HG03565 (cell line): ENCODE data around the gene RNF166.

ENCODE experiments used
- ATAC-seq: cut with Tn5 transposase; IDR thresholded peaks from one replicate; pipeline ENCODE4 v1.9.1; 2021; ENCODE audit warnings: mild to moderate bottlenecking, moderate library complexity; ENCODE audit not compliant: unreplicated experiment

The RNF166 gene

GRCh38 chr16:88655053-88655732 is 51.0 kb downstream of the RNF166 start:
- ATAC-seq = no peak

DNA sequence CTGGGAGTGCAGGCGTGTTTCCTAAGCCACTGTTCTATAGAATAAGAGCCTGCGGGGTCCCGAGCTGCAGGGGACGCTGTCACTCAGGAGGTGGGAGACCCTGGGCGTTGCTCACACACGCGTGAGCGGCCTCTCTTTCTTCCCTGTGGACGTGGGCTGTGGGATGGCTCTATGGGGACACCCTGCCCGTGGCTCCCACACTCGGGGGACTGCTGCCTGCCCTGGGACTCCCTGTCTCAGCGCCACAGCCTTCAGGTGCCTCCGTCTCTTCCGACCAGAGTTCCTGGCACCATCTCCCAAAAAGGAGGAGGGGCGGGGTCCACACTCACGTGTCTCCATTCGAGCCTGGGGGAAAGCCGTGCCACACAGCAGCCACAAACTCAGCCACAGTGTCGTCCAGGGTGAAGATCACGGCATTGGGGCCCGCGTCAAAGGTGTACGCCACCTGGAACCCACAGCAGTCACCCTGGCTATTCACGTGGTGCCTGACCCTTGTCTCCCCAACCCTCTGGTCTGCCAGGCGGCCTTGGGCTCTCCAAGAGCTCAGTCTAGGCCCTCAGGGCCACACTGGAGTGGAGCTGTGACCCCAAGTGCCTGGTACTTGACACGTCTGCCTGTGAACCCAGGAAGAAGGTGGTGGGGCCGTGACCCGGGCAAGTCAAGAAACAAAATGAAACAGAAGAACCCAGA is 51.7 kb downstream of the RNF166 start:
- ATAC-seq = no peak

DNA sequence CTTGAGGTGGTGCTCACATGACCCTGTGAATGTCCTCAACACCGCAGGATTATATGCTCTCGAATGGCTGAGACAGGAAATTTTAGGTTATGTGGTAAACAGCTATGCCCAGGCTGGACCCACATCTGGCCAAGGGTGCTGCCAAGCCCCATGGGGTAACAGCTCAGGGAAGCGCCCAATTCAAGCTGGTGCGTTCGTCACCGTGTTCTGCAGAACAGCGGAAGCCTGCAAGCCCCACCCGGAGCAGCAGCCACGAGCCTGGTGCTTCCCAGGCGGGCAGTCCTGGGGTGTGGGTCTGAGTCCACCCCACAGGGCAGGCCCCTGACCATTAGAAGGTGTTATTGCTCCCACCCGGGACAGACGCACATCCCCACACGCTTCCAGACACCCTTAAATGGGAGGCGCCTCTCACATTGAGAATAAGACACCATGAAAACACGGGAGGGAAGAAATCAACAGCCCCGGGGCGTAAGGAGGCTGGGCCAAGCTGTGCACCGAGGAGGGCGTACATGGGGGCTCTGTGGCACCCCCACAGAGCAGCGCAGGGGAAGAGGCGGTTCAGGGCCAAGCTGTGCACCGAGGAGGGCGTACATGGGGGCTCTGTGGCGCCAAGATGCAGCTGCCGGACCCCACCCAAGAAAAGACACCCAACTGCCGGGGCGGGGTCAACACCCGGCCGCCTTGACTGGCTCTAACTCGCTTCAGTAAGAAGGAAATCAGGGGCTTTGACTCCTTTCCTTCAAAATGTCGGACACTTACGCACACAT is 52.4 kb downstream of the RNF166 start:
- ATAC-seq = no peak

DNA sequence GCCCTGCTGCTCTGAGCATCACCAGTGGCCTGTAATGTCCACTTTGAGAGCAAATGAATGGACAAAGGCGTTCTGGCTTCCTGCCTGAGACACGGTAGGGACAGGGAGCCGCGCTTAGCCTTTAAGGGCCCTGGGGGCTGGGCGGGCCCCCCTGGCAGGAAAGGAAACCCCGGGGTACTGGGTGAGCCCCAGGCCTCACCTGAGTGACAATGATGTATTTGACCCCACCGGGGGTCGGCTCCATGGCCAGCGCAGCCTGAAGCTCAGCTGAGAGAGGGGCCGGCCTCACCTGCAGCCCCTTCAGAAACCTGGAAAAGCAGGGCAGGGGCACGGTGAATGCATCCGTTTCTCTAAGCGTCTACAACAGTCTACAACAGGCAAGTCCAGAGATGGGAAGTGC is 53.1 kb downstream of the RNF166 start:
- no peak for ATAC-seq

DNA sequence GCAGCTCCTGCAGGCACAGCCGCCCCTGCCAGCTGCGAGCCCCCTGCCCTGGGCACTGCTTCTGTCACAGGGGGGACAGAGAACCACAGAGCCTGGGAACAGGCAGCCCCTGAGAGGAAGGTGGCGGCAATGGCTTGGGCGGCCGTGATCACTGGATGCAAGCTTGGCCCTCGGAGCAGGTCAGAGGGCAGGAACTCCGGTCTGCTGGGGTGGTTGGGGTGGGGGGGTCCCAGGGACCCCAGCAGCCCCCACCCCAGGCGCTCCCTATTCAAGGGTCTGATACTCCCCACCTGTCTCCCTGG is 53.5 kb downstream of the RNF166 start:
- no peak for ATAC-seq

GRCh38 chr16:88651989-88652761 is 54.0 kb downstream of the RNF166 start:
- no peak for ATAC-seq

DNA sequence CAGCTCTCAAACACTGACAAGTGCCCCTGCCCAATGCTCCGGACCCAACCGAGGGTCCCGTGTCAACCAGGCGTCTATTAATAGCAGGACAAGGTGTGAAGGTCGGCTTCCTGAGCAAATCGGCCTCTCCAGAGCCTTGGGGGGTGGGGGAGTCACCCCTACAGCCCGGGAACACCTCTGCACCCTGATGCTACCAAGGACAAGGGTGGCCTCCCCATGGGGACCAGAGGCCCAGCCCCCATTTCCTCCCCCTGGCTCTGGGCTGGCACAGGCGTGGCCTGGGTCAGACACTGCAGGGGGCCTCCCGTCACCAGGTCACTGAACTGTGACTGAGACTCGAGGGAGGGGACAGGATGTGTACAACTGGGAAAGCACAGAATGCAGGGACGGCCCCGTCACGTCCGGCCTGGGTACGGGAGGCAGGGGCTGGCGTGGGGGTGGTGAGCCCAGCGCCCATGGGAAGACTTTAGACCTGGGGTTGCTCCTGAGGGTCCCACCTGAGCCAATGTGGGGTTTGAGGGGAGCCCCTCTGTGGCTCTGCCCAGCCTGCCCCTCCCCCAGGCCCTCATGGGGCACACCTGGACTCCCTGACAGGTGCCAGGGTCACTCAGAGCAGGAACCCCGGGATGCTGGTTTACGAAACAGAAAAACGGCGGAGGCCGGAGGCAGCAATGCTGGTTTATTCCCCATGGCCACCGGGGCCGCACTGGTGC is 54.8 kb downstream of the RNF166 start:
- peak; percentile 55 for ATAC-seq

DNA sequence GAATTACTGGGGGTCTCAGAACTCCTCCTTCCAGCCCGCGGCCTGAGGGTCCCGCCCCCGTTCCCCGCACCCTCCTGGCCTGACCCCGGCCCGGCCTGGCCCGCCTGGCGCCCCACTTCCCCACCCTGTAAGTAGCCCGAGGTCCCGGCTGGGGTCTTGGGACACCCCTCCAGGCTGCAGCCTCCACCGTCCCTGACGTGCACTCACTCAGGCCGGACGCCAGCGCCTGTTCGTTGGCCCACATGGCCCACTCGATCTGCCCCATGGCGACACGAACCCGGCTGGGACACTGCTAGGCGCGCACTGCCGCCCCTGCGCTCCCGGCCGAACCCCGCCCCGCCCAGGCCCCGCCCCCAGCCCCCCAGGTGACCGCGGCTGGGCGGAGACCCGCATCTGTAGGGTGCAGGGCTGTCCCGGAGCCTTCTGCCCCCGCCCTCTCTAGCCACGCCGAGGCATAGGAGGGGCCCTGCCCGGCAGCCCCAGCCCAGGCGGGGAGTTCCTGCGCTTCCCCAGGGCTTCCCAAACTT is 55.4 kb downstream of the RNF166 start, which contains the start of gene CYBA:
Gene CYBA, minus strand, starts transcription at position 305 of the 527 bp plus-strand sequence. Its CDS starts 40 bp downstream, at position 265.
- ATAC-seq = peak; percentile 42

DNA sequence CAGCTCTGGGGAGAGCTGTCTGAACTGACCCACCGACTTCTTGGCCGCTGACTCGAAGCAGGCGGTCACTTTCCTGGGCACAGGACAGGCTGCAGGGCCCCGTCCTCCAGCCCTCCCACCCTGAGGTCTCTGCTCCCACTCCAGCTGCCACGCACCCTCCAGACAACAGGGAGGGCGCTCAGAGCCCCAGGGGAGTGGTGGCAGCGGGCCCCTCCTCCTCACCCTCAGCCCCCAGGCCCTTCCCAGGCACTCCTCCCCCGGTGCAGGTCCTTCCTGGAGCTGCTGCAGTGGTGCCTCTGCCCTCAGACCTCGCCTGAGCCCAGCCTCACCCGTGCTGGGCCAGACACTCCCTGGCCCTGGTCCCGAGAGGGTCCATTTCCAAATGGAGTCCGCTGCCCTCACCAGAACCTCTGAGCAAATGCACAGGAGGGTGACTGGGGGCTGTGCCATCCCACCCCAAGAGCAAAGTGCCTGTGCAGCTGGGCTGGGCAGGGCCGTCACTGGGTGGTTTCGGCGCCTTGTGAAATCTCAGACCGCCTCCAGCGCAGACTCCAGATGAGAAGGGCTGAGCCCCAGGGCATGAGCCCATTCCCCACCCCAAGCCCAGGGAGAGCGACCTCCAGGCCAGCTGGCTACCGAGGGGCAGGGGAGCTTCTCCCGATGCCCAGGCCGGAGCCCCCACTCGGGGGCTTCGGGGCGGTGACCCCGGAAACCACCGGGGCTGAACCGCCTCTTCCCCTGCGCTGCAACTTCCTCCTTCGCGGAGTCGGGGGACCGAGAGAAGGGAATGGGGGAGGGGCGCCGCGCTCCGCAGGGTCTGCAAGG is 56.1 kb downstream of the RNF166 start:
- ATAC-seq = peak; percentile 6

- ATAC-seq = no peak
These were observed 56.8 kb downstream of the RNF166 start for GRCh38 chr16:88649195-88649923.

DNA sequence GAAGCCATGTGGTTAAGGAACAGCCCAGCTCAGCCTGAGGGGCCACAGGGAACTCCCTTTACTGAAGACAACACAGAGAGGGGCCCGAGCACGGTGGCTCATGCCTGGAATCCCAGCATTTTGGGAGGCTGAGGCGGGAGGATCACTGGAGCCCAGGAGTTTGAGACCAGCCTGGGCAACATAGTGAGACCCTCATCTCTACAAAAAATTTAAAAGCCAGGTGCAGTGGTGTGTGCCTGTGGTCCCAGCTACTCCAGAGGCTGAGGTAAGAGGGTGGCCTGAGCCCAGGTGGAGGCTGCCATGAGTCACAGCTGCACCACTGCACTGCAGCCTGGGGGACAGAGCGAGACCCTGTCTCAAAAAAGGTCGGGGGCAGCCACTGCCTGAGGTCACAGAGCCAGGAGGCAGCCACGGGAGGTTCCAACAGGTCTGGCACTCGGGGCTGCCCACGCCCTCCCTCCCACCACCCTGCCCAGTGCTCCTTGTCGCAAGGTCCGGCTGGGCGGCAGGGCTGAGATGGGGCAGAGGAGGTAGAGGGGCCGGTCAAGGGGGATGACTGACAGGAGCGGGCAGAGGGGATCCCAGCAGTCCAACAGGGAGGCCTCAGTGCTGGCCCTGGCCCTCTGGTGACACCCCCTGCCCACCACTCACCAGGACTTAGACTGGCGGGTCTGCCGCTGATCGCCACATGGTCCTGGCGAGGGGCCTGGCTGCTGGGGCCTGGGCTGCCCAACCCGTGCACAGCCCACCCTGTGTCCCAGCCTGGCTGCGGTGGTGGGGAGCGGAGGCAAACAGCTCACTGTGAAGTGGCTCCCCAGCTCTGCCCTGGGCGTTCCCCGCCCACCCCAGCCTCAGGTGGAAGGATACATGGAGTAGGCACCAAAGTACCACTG is 58.8 kb downstream of the RNF166 start:
- no peak for ATAC-seq
